Natural killer cell (primary cell): ENCODE results near the gene DST. TPM values are rescaled to one million over a fixed set of nuclear protein-coding genes. Genes with fewer than 3 reads are reported as not detected.
A peak's percentile ranks its signal among the peaks of the same experiment; 100 is the strongest.

Experiments used
- ATAC-seq, 3 donors: fragments of 150-1000 bp in 2 of 3; fragments of 200-7000 bp in 1 of 3; cut with Tn5 transposase; 1 replicate in 1 of 3; 2 replicates in 2 of 3; pipeline ENCODE4 v1.10.0; 2021; ENCODE audit warnings: mild to moderate bottlenecking in 2 of 3, moderate library complexity in 2 of 3
- DNase-seq, 2 donors: peaks; one replicate each; pipeline versions ENCODE4 v3.0.0 to v3.0.0-alpha.2; 2013 to 2021; ENCODE audit warnings: mixed read lengths in 1 of 2
- H3K27ac ChIP-seq: one replicate; pipeline ENCODE4 v1.5.1; 2013; ENCODE audit warnings: mild to moderate bottlenecking, low read length
- H3K27me3 ChIP-seq: one replicate; pipeline ENCODE4 v1.6.1; 2013; ENCODE audit warnings: low read length; ENCODE audit not compliant: control insufficient read depth, insufficient read depth
- H3K36me3 ChIP-seq: one replicate; pipeline ENCODE4 v1.6.1; 2013; ENCODE audit warnings: low read length; ENCODE audit not compliant: control insufficient read depth, insufficient read depth
- H3K4me1 ChIP-seq: one replicate; pipeline ENCODE4 v1.6.1; 2013; ENCODE audit warnings: low read length; ENCODE audit not compliant: control insufficient read depth, insufficient read depth
- H3K4me3 ChIP-seq: one replicate; pipeline ENCODE4 v1.5.1; 2013; ENCODE audit warnings: low read length
- H3K9me3 ChIP-seq: one replicate; pipeline ENCODE4 v1.6.1; 2013; ENCODE audit warnings: low read length; ENCODE audit not compliant: control insufficient read depth, insufficient read depth
- H3K27ac Mint-ChIP-seq, 2 donors: one replicate each; pipeline ENCODE4 v1.8.0; 2022; ENCODE audit warnings: mild to moderate bottlenecking in 2 of 2, mixed read lengths in 2 of 2, moderate library complexity in 1 of 2
- H3K27me3 Mint-ChIP-seq, 2 donors: one replicate each; pipeline ENCODE4 v1.8.0; 2022; ENCODE audit warnings: low read depth in 2 of 2, mixed read lengths in 2 of 2
- H3K36me3 Mint-ChIP-seq: one replicate; pipeline ENCODE4 v1.8.0; 2022; ENCODE audit warnings: mixed read lengths
- H3K4me1 Mint-ChIP-seq, 2 donors: one replicate each; pipeline ENCODE4 v1.8.0; 2022; ENCODE audit warnings: mixed read lengths in 2 of 2
- H3K4me3 Mint-ChIP-seq: one replicate; pipeline ENCODE4 v1.8.0; 2022; ENCODE audit warnings: mild to moderate bottlenecking, moderate library complexity, mixed read lengths
- H3K9me3 Mint-ChIP-seq, 2 donors: one replicate each; pipeline ENCODE4 v1.8.0; 2022; ENCODE audit warnings: mixed read lengths in 2 of 2
- CTCF ChIP-seq: fragments of 200-600 bp; IDR thresholded peaks from one replicate; pipeline ENCODE4 v1.8.0; 2022; ENCODE audit warnings: antibody characterized with exemption
- WGBS: methylation state at CpG from one replicate; pipeline ENCODE4 v1.1.7; 2013; ENCODE audit warnings: missing lambda C conversion rate; ENCODE audit not compliant: insufficient coverage; 5-methylcytosine and 5-hydroxymethylcytosine counted together
- intact Hi-C: fragments of 100-400 bp; cut with micrococcal nuclease; formaldehyde crosslinking; loops from one replicate; pipeline ENCODE4 v1.14.2; 2022
- total RNA-seq, 4 donors: library from RNA; stranded (reverse); fragments of 120-200 nt in 1 of 4; gene quantifications; one replicate each; pipeline versions ENCODE4 v1.2.3 to v1.2.4, GENCODE V29; 2013 to 2022

The DST gene
- total RNA-seq, 3 donors from 2014 or later (not counting 1 experiment from before 2014, with no cell fraction given): 5.6 to 14.7 (median 8.9) TPM

GRCh38 chr6:56549014-56549413 is 93.7 kb downstream of the DST start:
- WGBS: 75% methylated on average over 2 of the region's 2 CpGs

GRCh38 chr6:56547687-56548086 is 95.0 kb downstream of the DST start:
- intact Hi-C loops: no loop called here
- no CpG with 5 or more reads among the region's 1 CpG for WGBS
- no peaks in the 10 kb centered on the region for H3K4me1 Mint-ChIP-seq
- no peaks in the 10 kb centered on the region for H3K27me3 ChIP-seq
- H3K9me3 ChIP-seq: no peaks in the 10 kb centered on the region
- no peak overlapping the region for H3K4me3 ChIP-seq
- TF ChIP-seq CTCF: no peak
- H3K4me3 Mint-ChIP-seq: no peak overlapping the region
- no peaks in the 10 kb centered on the region for H3K36me3 Mint-ChIP-seq
- ATAC-seq (no peak), DNase-seq (no peak)
- no peak overlapping the region for H3K27ac Mint-ChIP-seq
- H3K27ac ChIP-seq: no peak overlapping the region
- no peaks in the 10 kb centered on the region for H3K4me1 ChIP-seq
- H3K27me3 Mint-ChIP-seq: no peaks in the 10 kb centered on the region
- H3K36me3 ChIP-seq: no peaks in the 10 kb centered on the region
- H3K9me3 Mint-ChIP-seq: no peaks in the 10 kb centered on the region

More at GRCh38 chr6:56549014-56549413, 93.7 kb downstream of the DST start:
- no peak overlapping the region for H3K27ac ChIP-seq
- H3K36me3 ChIP-seq: no peaks in the 10 kb centered on the region
- H3K9me3 Mint-ChIP-seq: no peaks in the 10 kb centered on the region
- no peaks in the 10 kb centered on the region for H3K27me3 Mint-ChIP-seq
- ATAC-seq (no peak), DNase-seq (no peak)
- TF ChIP-seq CTCF: no peak
- no peaks in the 10 kb centered on the region for H3K9me3 ChIP-seq
- H3K27me3 ChIP-seq: no peaks in the 10 kb centered on the region
- no peak overlapping the region for H3K4me3 Mint-ChIP-seq
- no peak overlapping the region for H3K27ac Mint-ChIP-seq
- no peaks in the 10 kb centered on the region for H3K4me1 ChIP-seq
- H3K36me3 Mint-ChIP-seq: no peaks in the 10 kb centered on the region
- intact Hi-C loops: no loop called here
- H3K4me3 ChIP-seq: no peak overlapping the region
- no peaks in the 10 kb centered on the region for H3K4me1 Mint-ChIP-seq

GRCh38 chr6:56542364-56543331 is 100.0 kb downstream of the DST start:
- intact Hi-C loops: no loop called here
- H3K9me3 Mint-ChIP-seq: no peaks in the 10 kb centered on the region
- TF ChIP-seq CTCF: no peak
- H3K4me3 Mint-ChIP-seq: no peak overlapping the region
- H3K27ac Mint-ChIP-seq: no peak overlapping the region
- Histone ChIP-seq H3K27me3 (no peaks in the 10 kb centered on the region), H3K36me3 (no peaks in the 10 kb centered on the region), H3K4me3 (peak overlapping the region; percentile 65), H3K4me1 (no peaks in the 10 kb centered on the region), H3K9me3 (no peaks in the 10 kb centered on the region), H3K27ac (peak overlapping the region; percentile 73)
- ATAC-seq (peak; percentile 84 to 91 (median 87)), DNase-seq (peak; percentile 48 to 70)
- no peaks in the 10 kb centered on the region for H3K36me3 Mint-ChIP-seq
- H3K27me3 Mint-ChIP-seq: no peaks in the 10 kb centered on the region
- WGBS: 1% methylated on average over 49 of the region's 50 CpGs
- no peaks in the 10 kb centered on the region for H3K4me1 Mint-ChIP-seq
